GM18909 (cell line): ENCODE measurements around the gene SLC29A1.

Source experiments
- ATAC-seq: cut with Tn5 transposase; IDR thresholded peaks from one replicate; pipeline ENCODE4 v1.9.1; 2021; ENCODE audit warnings: mild to moderate bottlenecking; ENCODE audit not compliant: unreplicated experiment, poor library complexity

The SLC29A1 gene

GRCh38 chr6:44251576-44252524 lies 28.5 kb downstream of the SLC29A1 start:
- no peak for ATAC-seq

GRCh38 chr6:44253307-44254101 lies 30.1 kb downstream of the SLC29A1 start:
- no peak for ATAC-seq

- no peak for ATAC-seq
Observed at GRCh38 chr6:44254191-44255104, 31.1 kb downstream of the SLC29A1 start.

GRCh38 chr6:44255105-44255808 lies 31.9 kb downstream of the SLC29A1 start:
- no peak for ATAC-seq

- ATAC-seq, result peak; percentile 0
Observed at GRCh38 chr6:44255871-44256774, 32.7 kb downstream of the SLC29A1 start.

- no peak for ATAC-seq
Observed at GRCh38 chr6:44256775-44257024, 33.3 kb downstream of the SLC29A1 start.

GRCh38 chr6:44257025-44257752 lies 33.8 kb downstream of the SLC29A1 start, which contains the start of gene SLC35B2:
SLC35B2 (minus strand) TSS chr6:44257528; CDS start chr6:44257410, 118 bp downstream.
- peak; percentile 60 for ATAC-seq

- peak; percentile 19 for ATAC-seq
Observed at GRCh38 chr6:44257753-44258324, 34.4 kb downstream of the SLC29A1 start.

- ATAC-seq, result no peak
Observed at GRCh38 chr6:44258325-44258863, 35.0 kb downstream of the SLC29A1 start.

GRCh38 chr6:44258921-44259320 lies 35.5 kb downstream of the SLC29A1 start:
- ATAC-seq, result no peak

- no peak for ATAC-seq
Observed at GRCh38 chr6:44260011-44260410, 36.6 kb downstream of the SLC29A1 start.

GRCh38 chr6:44260451-44261297 lies 37.3 kb downstream of the SLC29A1 start:
- no peak for ATAC-seq

- ATAC-seq, result no peak
Observed at GRCh38 chr6:44261581-44261980, 38.2 kb downstream of the SLC29A1 start.

GRCh38 chr6:44262467-44263353 lies 39.3 kb downstream of the SLC29A1 start:
- ATAC-seq, result no peak

- ATAC-seq, result no peak
Observed at GRCh38 chr6:44263354-44264100, 40.1 kb downstream of the SLC29A1 start.
